Breast epithelium (tissue), 3 donors: ENCODE data around the gene KCNA2.

Experiments used
- CTCF ChIP-seq, 3 donors: fragments of 450-650 bp; IDR thresholded peaks; one replicate each; pipeline ENCODE4 v1.5.1; 2016 to 2017; ENCODE audit warnings: antibody characterized with exemption in 3 of 3, mild to moderate bottlenecking in 3 of 3, moderate library complexity in 3 of 3
- POLR2A ChIP-seq: fragments of 450-650 bp; IDR thresholded peaks from one replicate; pipeline ENCODE4 v1.6.1; 2016; ENCODE audit warnings: antibody characterized with exemption, mild to moderate bottlenecking, moderate library complexity

- TF ChIP-seq POLR2A (no peak), CTCF (IDR thresholded peaks at IDR 0.05) (no peak)
Observed at GRCh38 chr1:110587906-110588305, 18.3 kb downstream of the KCNA2 start.
